GM23338 (cell line): ENCODE measurements around the gene HSPA12B. TPM values are rescaled to one million over a fixed set of nuclear protein-coding genes. Genes with fewer than 3 reads are reported as not detected.

Experiments
- ATAC-seq: fragments of 200-7000 bp; cut with Tn5 transposase; 3 replicates; pipeline ENCODE4 v1.9.1; 2020
- DNase-seq: peaks from one replicate; pipeline ENCODE4 v3.0.0-alpha.2; 2015; ENCODE audit warnings: low spot score
- H2AFZ ChIP-seq: fragments of 200-600 bp; sonication (generic); 2 replicates; pipeline ENCODE4 v1.8.0; 2016; ENCODE audit warnings: antibody characterized with exemption, mild to moderate bottlenecking, moderate library complexity
- H3F3A ChIP-seq: fragments of 200-600 bp; sonication (generic); replicated peaks from 2 replicates; pipeline ENCODE4 v1.8.0; 2017; ENCODE audit warnings: antibody characterized with exemption, mixed run types, low read depth
- H3K27ac ChIP-seq: fragments of 200-600 bp; sonication (generic); 2 replicates; pipeline ENCODE4 v1.6.1; 2016; ENCODE audit warnings: low read depth
- H3K27me3 ChIP-seq: fragments of 200-600 bp; sonication (generic); 2 replicates; pipeline ENCODE4 v1.8.0; 2016; ENCODE audit warnings: mild to moderate bottlenecking, mixed run types, moderate library complexity; ENCODE audit not compliant: insufficient read depth
- H3K36me3 ChIP-seq: fragments of 200-600 bp; sonication (generic); 2 replicates; pipeline ENCODE4 v1.8.0; 2016; ENCODE audit warnings: mild to moderate bottlenecking; ENCODE audit not compliant: insufficient read depth
- H3K4me1 ChIP-seq: fragments of 200-600 bp; sonication (generic); 2 replicates; pipeline ENCODE4 v1.8.0; 2016; ENCODE audit warnings: mild to moderate bottlenecking, moderate library complexity; ENCODE audit not compliant: insufficient read depth
- H3K4me2 ChIP-seq: fragments of 200-600 bp; sonication (generic); 2 replicates; pipeline ENCODE4 v1.7.1; 2017; ENCODE audit warnings: mixed run types
- H3K4me3 ChIP-seq: fragments of 200-600 bp; sonication (generic); 2 replicates; pipeline ENCODE4 v1.6.1; 2016; ENCODE audit warnings: mixed run types
- H3K79me2 ChIP-seq: fragments of 200-600 bp; sonication (generic); replicated peaks from 2 replicates; pipeline ENCODE4 v1.8.0; 2017; ENCODE audit warnings: mild to moderate bottlenecking; ENCODE audit not compliant: insufficient read depth
- H3K9me2 ChIP-seq: fragments of 200-600 bp; sonication (generic); 2 replicates; pipeline ENCODE4 v1.8.0; 2017; ENCODE audit not compliant: insufficient read depth
- H4K20me1 ChIP-seq: fragments of 200-600 bp; sonication (generic); replicated peaks from 2 replicates; pipeline ENCODE4 v1.8.0; 2017; ENCODE audit warnings: mild to moderate bottlenecking; ENCODE audit not compliant: insufficient read depth
- H3K27ac Mint-ChIP-seq: 2 replicates; pipeline ENCODE4 v1.8.0; 2020; ENCODE audit warnings: inconsistent platforms, mild to moderate bottlenecking, moderate library complexity, mixed read lengths
- H3K27me3 Mint-ChIP-seq: 3 replicates; pipeline ENCODE4 v1.8.0; 2022; ENCODE audit warnings: low read depth, mild to moderate bottlenecking, moderate library complexity, mixed read lengths, inconsistent platforms; ENCODE audit not compliant: insufficient read depth, poor library complexity
- H3K36me3 Mint-ChIP-seq: 3 replicates; pipeline ENCODE4 v1.8.0; 2021; ENCODE audit warnings: low read depth, mild to moderate bottlenecking, inconsistent platforms, moderate library complexity, mixed read lengths
- H3K4me1 Mint-ChIP-seq: 3 replicates; pipeline ENCODE4 v1.8.0; 2020; ENCODE audit warnings: mild to moderate bottlenecking, inconsistent platforms, mixed read lengths
- H3K4me3 Mint-ChIP-seq: 3 replicates; pipeline ENCODE4 v1.8.0; 2021; ENCODE audit warnings: moderate library complexity, mild to moderate bottlenecking, inconsistent platforms, mixed read lengths
- H3K9me3 Mint-ChIP-seq: 3 replicates; pipeline ENCODE4 v1.8.0; 2020; ENCODE audit warnings: moderate library complexity, mild to moderate bottlenecking, inconsistent platforms, mixed read lengths
- EZH2phosphoT487 ChIP-seq: fragments of 200-600 bp; sonication (generic); IDR thresholded peaks from one replicate; pipeline ENCODE4 v1.8.1; 2018; ENCODE audit warnings: antibody characterized with exemption; ENCODE audit not compliant: unreplicated experiment
- JUNB ChIP-seq: IDR thresholded peaks from one replicate; pipeline ENCODE4 v1.6.1; 2016; ENCODE audit warnings: antibody characterized with exemption; ENCODE audit not compliant: unreplicated experiment
- NANOG ChIP-seq: IDR thresholded peaks from 2 replicates; pipeline ENCODE4 v1.6.1; 2016; ENCODE audit warnings: antibody characterized with exemption, borderline replicate concordance
- POLR2AphosphoS5 ChIP-seq: IDR thresholded peaks from 2 replicates; pipeline ENCODE4 v1.6.1; 2016; ENCODE audit warnings: antibody characterized with exemption, low read depth
- STAT1 ChIP-seq: IDR thresholded peaks from one replicate; pipeline ENCODE4 v1.6.1; 2016; ENCODE audit warnings: antibody characterized with exemption; ENCODE audit not compliant: unreplicated experiment
- ZNF114 ChIP-seq: fragments of 250-450 bp; sonication (Bioruptor Pico); IDR thresholded peaks from 2 replicates; pipeline ENCODE4 v1.5.0; 2020; ENCODE audit warnings: mild to moderate bottlenecking, moderate library complexity
- polyA plus RNA-seq: library from polyadenylated mRNA; unstranded; fragments of >200 nt; fragmentation: Nextera tagmentation; extraction: Ambion mirVana; gene quantifications from 2 replicates; pipeline ENCODE4 v1.2.1, GENCODE V29; 2016
- total RNA-seq: library from RNA; depleted of rRNA; stranded (reverse); fragments of >200 nt; shearing (Covaris generic); gene quantifications from 2 replicates; pipeline ENCODE4 v1.2.3, GENCODE V29; 2014; rRNA removed
- TF ChIP-seq, protein P1 (sequence below): IDR thresholded peaks from one replicate; pipeline ENCODE4 v1.6.1; 2018; ENCODE audit warnings: antibody characterized with exemption; ENCODE audit not compliant: unreplicated experiment
- TF ChIP-seq, protein P2 (sequence below), 2 experiments: fragments of 200-600 bp in 1 of 2; sonication (generic) in 1 of 2; conservative IDR thresholded peaks; 2 replicates each; pipeline versions ENCODE4 v1.5.1 to v1.6.1; 2016 to 2017; ENCODE audit warnings: antibody characterized with exemption in 2 of 2, low read depth in 2 of 2, mild to moderate bottlenecking in 2 of 2, moderate library complexity in 1 of 2

Gene HSPA12B
- total and polyA plus RNA-seq, 2 experiments from 2014 or later = 2.8 to 6.5 TPM

DNA sequence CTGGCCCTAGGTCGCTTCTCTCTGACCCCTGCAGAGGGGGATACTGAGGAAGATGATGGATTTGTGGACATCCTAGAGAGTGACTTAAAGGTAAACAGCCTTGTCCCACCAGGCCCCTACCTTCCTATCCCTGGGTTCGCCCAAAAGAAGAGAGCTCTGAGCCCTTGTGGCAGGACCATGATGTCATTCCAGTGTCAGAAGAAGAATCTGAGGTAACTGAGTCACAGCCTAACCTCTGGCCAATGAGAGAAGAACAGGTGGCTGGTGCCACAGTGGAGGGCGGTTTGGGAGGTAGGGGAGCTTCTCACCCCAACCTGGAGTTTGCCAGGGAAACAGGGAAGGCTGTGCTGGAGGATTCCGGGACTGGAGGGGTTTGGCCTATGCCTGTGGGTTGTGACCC lies 68.8 kb downstream of the HSPA12B start:
- H3K27ac ChIP-seq = no peak overlapping the region
- TF ChIP-seq ZNF114 (no peak), NANOG (no peak)
- peaks cover 10% of the 10 kb centered on the region; the same call in 1 of the 2 replicates for H3F3A ChIP-seq
- H3K79me2 ChIP-seq = no peaks in the 10 kb centered on the region
- no peak for DNase-seq
- H3K27me3 ChIP-seq = no peaks in the 10 kb centered on the region
- peaks cover 43% of the 10 kb centered on the region for H3K4me1 ChIP-seq
- no peak overlapping the region for H2AFZ ChIP-seq
- H3K27ac Mint-ChIP-seq = no peak overlapping the region
- no peak for ATAC-seq
- no peaks in the 10 kb centered on the region for H3K9me3 Mint-ChIP-seq
- H3K4me2 ChIP-seq = no peak overlapping the region
- H3K4me3 Mint-ChIP-seq = no peak overlapping the region
- H3K9me2 ChIP-seq = no peaks in the 10 kb centered on the region
- H3K4me3 ChIP-seq = no peak overlapping the region
- peaks cover 53% of the 10 kb centered on the region for H3K4me1 Mint-ChIP-seq
- H3K36me3 Mint-ChIP-seq = peaks cover 56% of the 10 kb centered on the region
- H4K20me1 ChIP-seq = no peaks in the 10 kb centered on the region; the same call in 1 of the 2 replicates
- peaks cover 26% of the 10 kb centered on the region for H3K27me3 Mint-ChIP-seq
- no peaks in the 10 kb centered on the region for H3K36me3 ChIP-seq

DNA sequence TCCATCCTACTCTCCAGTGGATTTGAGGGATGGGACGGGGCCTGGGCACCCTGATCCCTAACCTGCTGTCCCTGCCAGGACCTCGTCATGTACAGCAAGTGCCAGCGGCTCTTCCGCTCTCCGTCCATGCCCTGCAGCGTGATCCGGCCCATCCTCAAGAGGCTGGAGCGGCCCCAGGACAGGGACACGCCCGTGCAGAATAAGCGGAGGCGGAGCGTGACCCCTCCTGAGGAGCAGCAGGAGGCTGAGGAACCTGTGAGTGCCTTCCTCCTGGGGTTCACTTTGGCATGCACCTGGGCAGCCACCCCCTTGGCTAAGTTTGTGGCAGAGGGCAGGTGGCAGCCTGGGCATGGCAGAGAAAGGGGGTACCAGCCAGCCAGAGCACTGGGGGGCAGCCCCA lies 69.4 kb downstream of the HSPA12B start:
- DNase-seq = no peak
- Mint-ChIP-seq H3K27me3 (peaks cover 25% of the 10 kb centered on the region), H3K4me3 (no peak overlapping the region), H3K27ac (no peak overlapping the region), H3K36me3 (peaks cover 57% of the 10 kb centered on the region), H3K9me3 (no peaks in the 10 kb centered on the region), H3K4me1 (peaks cover 54% of the 10 kb centered on the region)
- peaks cover 41% of the 10 kb centered on the region for H3K4me1 ChIP-seq
- no peak for ATAC-seq
- no peak overlapping the region for H3K4me2 ChIP-seq
- no peaks in the 10 kb centered on the region; the same call in 1 of the 2 replicates for H4K20me1 ChIP-seq
- H3K36me3 ChIP-seq = no peaks in the 10 kb centered on the region
- no peak for TF ChIP-seq JUNB
- TF ChIP-seq, protein P1, sequence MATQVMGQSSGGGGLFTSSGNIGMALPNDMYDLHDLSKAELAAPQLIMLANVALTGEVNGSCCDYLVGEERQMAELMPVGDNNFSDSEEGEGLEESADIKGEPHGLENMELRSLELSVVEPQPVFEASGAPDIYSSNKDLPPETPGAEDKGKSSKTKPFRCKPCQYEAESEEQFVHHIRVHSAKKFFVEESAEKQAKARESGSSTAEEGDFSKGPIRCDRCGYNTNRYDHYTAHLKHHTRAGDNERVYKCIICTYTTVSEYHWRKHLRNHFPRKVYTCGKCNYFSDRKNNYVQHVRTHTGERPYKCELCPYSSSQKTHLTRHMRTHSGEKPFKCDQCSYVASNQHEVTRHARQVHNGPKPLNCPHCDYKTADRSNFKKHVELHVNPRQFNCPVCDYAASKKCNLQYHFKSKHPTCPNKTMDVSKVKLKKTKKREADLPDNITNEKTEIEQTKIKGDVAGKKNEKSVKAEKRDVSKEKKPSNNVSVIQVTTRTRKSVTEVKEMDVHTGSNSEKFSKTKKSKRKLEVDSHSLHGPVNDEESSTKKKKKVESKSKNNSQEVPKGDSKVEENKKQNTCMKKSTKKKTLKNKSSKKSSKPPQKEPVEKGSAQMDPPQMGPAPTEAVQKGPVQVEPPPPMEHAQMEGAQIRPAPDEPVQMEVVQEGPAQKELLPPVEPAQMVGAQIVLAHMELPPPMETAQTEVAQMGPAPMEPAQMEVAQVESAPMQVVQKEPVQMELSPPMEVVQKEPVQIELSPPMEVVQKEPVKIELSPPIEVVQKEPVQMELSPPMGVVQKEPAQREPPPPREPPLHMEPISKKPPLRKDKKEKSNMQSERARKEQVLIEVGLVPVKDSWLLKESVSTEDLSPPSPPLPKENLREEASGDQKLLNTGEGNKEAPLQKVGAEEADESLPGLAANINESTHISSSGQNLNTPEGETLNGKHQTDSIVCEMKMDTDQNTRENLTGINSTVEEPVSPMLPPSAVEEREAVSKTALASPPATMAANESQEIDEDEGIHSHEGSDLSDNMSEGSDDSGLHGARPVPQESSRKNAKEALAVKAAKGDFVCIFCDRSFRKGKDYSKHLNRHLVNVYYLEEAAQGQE = no peak
- TF ChIP-seq NANOG = no peak
- TF ChIP-seq POLR2AphosphoS5 = no peak
- TF ChIP-seq, protein P2, sequence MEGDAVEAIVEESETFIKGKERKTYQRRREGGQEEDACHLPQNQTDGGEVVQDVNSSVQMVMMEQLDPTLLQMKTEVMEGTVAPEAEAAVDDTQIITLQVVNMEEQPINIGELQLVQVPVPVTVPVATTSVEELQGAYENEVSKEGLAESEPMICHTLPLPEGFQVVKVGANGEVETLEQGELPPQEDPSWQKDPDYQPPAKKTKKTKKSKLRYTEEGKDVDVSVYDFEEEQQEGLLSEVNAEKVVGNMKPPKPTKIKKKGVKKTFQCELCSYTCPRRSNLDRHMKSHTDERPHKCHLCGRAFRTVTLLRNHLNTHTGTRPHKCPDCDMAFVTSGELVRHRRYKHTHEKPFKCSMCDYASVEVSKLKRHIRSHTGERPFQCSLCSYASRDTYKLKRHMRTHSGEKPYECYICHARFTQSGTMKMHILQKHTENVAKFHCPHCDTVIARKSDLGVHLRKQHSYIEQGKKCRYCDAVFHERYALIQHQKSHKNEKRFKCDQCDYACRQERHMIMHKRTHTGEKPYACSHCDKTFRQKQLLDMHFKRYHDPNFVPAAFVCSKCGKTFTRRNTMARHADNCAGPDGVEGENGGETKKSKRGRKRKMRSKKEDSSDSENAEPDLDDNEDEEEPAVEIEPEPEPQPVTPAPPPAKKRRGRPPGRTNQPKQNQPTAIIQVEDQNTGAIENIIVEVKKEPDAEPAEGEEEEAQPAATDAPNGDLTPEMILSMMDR (conservative IDR thresholded peaks at IDR 0.05; ENCODE audit: low read depth in 2 of 2) = no peak
- no peak for TF ChIP-seq STAT1
- TF ChIP-seq ZNF114 = no peak
- TF ChIP-seq EZH2phosphoT487 = no peak
- no peaks in the 10 kb centered on the region for H3K27me3 ChIP-seq
- no peaks in the 10 kb centered on the region for H3K9me2 ChIP-seq
- no peak overlapping the region for H2AFZ ChIP-seq
- H3F3A ChIP-seq = peaks cover 11% of the 10 kb centered on the region
- H3K79me2 ChIP-seq = no peaks in the 10 kb centered on the region
- no peak overlapping the region for H3K4me3 ChIP-seq
- no peak overlapping the region for H3K27ac ChIP-seq

Other genes starting within 250 kb of the HSPA12B start
- not detected in 2 replicates for gene GFRA4, start 69.3 kb upstream of the HSPA12B start, total RNA-seq
- 0.30 TPM in 1 of 2 replicates, not detected in the other for gene GFRA4, start 69.3 kb upstream of the HSPA12B start, polyA plus RNA-seq
- 4.0 and 6.0 TPM in 2 replicates for gene ADAM33, start 50.7 kb upstream of the HSPA12B start, total RNA-seq
- 2.4 and 2.8 TPM in 2 replicates for gene ADAM33, start 50.7 kb upstream of the HSPA12B start, polyA plus RNA-seq
- not detected in 2 replicates for gene SIGLEC1, start 20.1 kb upstream of the HSPA12B start, total RNA-seq
- not detected in 2 replicates for gene SIGLEC1, start 20.1 kb upstream of the HSPA12B start, polyA plus RNA-seq
- gene ADISSP, start 35.1 kb downstream of the HSPA12B start, total RNA-seq = 79.0 and 86.6 TPM in 2 replicates
- 126 and 131 TPM in 2 replicates for gene ADISSP, start 35.1 kb downstream of the HSPA12B start, polyA plus RNA-seq
- 0.69 and 1.3 TPM in 2 replicates for gene SPEF1, start 48.8 kb downstream of the HSPA12B start, total RNA-seq
- 0.68 and 0.85 TPM in 2 replicates for gene SPEF1, start 48.8 kb downstream of the HSPA12B start, polyA plus RNA-seq
- 44.3 and 52.1 TPM in 2 replicates for gene CENPB, start 54.1 kb downstream of the HSPA12B start, total RNA-seq
- 9.5 and 10.8 TPM in 2 replicates for gene CENPB, start 54.1 kb downstream of the HSPA12B start, polyA plus RNA-seq
- gene CDC25B, start 63.6 kb downstream of the HSPA12B start, total RNA-seq = 19.9 and 33.0 TPM in 2 replicates
- gene CDC25B, start 63.6 kb downstream of the HSPA12B start, polyA plus RNA-seq = 9.8 and 10.5 TPM in 2 replicates
- gene AP5S1, start 87.9 kb downstream of the HSPA12B start, total RNA-seq = 1.2 and 1.8 TPM in 2 replicates
- gene AP5S1, start 87.9 kb downstream of the HSPA12B start, polyA plus RNA-seq = 1.8 and 2.8 TPM in 2 replicates
- 21.8 and 21.9 TPM in 2 replicates for gene MAVS, start 114.1 kb downstream of the HSPA12B start, total RNA-seq
- gene MAVS, start 114.1 kb downstream of the HSPA12B start, polyA plus RNA-seq = 4.4 and 5.2 TPM in 2 replicates
- 63.4 and 72.0 TPM in 2 replicates for gene PANK2, start 156.7 kb downstream of the HSPA12B start, total RNA-seq
- 36.1 and 36.8 TPM in 2 replicates for gene PANK2, start 156.7 kb downstream of the HSPA12B start, polyA plus RNA-seq